ENCODE data around the gene GNG2.

DNA sequence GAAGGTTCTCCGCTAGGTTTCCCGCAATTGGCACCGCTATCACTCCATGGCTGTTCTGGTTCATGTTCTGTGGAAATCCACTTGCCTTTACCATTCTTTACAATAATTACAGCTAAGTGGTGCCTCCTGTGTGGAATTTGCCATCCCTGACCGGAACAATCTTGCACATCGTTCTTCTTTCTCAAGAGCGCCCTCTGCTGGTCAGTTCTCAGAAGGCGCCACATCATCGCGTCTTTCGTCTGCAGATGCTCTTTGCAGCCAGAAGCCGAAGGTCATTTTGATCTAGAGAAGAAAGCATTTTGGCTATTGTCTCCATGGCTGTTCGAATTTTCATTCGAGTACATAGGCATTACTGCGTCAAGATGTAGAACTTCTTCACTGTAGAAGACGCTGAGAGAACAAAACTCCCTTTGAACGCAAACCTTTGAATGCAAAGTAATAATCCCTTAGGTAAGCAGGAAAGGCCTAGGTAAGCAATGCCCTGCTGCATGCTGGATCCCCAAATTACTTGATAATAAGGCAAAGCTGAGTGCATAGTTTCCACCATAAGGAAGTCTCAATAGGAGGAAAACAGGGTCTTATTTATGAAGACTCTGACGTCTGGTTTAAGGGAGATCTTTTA lies 118.8 kb downstream of the GNG2 start:
- TF ChIP-seq, protein P1, sequence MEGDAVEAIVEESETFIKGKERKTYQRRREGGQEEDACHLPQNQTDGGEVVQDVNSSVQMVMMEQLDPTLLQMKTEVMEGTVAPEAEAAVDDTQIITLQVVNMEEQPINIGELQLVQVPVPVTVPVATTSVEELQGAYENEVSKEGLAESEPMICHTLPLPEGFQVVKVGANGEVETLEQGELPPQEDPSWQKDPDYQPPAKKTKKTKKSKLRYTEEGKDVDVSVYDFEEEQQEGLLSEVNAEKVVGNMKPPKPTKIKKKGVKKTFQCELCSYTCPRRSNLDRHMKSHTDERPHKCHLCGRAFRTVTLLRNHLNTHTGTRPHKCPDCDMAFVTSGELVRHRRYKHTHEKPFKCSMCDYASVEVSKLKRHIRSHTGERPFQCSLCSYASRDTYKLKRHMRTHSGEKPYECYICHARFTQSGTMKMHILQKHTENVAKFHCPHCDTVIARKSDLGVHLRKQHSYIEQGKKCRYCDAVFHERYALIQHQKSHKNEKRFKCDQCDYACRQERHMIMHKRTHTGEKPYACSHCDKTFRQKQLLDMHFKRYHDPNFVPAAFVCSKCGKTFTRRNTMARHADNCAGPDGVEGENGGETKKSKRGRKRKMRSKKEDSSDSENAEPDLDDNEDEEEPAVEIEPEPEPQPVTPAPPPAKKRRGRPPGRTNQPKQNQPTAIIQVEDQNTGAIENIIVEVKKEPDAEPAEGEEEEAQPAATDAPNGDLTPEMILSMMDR (IDR thresholded peaks at IDR 0.05; ENCODE audit: borderline replicate concordance, extremely low read depth, low read length, poor library complexity, severe bottlenecking) = peak; percentile 98
- no peak for TF ChIP-seq EZH2 (IDR thresholded peaks at IDR 0.05; ENCODE audit: borderline replicate concordance, low read depth, low read length, severe bottlenecking)
